ENCODE results near the gene HACL1. TPM values are rescaled to one million over a fixed set of nuclear protein-coding genes. Genes with fewer than 3 reads are reported as not detected.
"Not testable (repeated sequence)": the region's sequence is repeated elsewhere in the genome, so short reads cannot be mapped to it uniquely, and the experiment has no call there.

HACL1 gene
- total RNA-seq, 2 experiments from 2014 or later = 22.3 to 23.2 TPM

DNA sequence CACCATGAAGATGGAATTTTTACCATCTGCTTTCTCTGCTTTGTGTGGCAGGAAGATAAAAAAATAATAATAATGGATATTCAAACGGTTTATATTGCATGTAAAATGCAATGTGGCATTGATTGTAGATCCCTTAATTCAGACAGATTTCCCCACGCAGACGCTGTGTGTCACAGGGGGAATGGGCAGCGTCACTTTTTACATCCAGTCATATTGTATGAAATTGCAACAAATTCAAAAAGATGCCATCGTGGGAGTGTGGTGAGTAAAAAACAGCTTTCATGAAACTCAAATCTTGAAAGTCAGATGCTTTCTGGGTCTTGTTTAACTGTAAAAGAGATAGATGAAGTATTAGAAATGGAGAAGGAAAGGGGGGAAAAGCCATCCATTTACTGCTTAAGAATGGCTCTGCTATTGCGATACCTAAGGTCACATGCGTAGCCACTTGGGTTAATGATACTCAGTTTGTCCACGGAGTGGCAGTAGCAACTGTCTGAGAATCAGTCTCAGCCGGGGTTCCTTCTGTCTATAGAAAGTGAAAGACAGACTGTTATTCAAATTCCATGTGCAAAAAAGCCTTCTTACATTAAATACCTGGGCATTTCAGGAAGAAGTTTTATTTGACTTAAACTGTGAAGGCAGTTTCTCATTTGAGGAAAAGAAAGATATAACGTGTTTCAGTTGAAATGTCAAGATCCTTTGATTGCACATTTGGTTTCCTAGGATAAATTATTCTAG is 28.7 kb upstream of the HACL1 start:
- Mint-ChIP-seq H3K9me3 (ENCODE audit: low read depth) (no peaks in the 10 kb centered on the region), H3K27ac (peak overlapping the region; percentile 90), H3K4me1 (peaks cover 50% of the 10 kb centered on the region), H3K27me3 (no peaks in the 10 kb centered on the region), H3K4me3 (peak overlapping the region; percentile 52), H3K36me3 (ENCODE audit: low read depth) (peaks cover 4% of the 10 kb centered on the region)
- peak; percentile 73 for DNase-seq
- ChIA-PET POLR2A (no interaction called here), CTCF (interaction anchor here (0.7 to 2.4 kb wide), 17 partner anchors 9 to 548 kb away, joined by 3 to 12 read pairs (median 4); partner anchors contain the start of gene ANKRD28)
- intact Hi-C loops (cut with DNase I, micrococcal nuclease) = loop anchor here (1.0 to 10.0 kb wide), 9 partner anchors 115 to 619 kb away; partner anchors contain the start of genes ANKRD28 (in 1 of the 2) and GALNT15 (in 1 of the 2)
- ATAC-seq = peak; percentile 96

DNA sequence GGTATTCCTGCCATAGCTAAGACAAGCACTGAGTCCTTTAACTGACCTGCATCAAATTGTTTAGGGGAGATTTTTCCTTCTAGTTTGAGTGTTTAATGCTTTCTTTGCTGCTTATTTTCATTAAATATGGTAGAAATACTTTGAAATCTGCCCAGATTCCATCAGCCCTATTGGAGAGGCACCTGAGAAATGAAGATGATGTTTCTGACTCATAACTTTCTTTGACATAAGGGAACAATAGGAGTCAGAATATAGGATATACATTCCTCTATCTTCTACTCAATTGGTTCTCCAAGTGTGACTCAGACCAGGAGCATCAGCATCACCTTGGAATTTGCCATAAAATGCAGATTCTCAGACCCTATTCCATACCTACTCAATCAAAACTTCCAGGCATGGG is 27.6 kb upstream of the HACL1 start:
- intact Hi-C loops (cut with DNase I, micrococcal nuclease) = no loop called here
- ChIA-PET CTCF (interaction anchor here (0.8 to 2.4 kb wide), 3 partner anchors 21 to 456 kb away, joined by 3 to 11 read pairs (median 3); no protein-coding TSS in a partner anchor), POLR2A (no interaction called here)
- DNase-seq (no peak), ATAC-seq (no peak)
- Mint-ChIP-seq H3K36me3 (ENCODE audit: low read depth) (peaks cover 6% of the 10 kb centered on the region), H3K4me1 (peaks cover 54% of the 10 kb centered on the region), H3K4me3 (no peak overlapping the region), H3K27ac (no peak overlapping the region), H3K27me3 (no peaks in the 10 kb centered on the region), H3K9me3 (ENCODE audit: low read depth) (peaks cover 2% of the 10 kb centered on the region)

GRCh38 chr3:15623535-15624440 is 22.4 kb upstream of the HACL1 start:
- H3K9me3 Mint-ChIP-seq (ENCODE audit: low read depth) = peaks cover 32% of the 10 kb centered on the region
- ATAC-seq = peak; percentile 60

GRCh38 chr3:15619659-15620464 is 18.5 kb upstream of the HACL1 start:
- DNase-seq; H3K27ac Mint-ChIP-seq; CTCF ChIA-PET; H3K4me3 Mint-ChIP-seq; H3K27me3 Mint-ChIP-seq; intact Hi-C loops (cut with DNase I, micrococcal nuclease); ATAC-seq: not testable (repeated sequence)
- H3K9me3 Mint-ChIP-seq (ENCODE audit: low read depth) = peaks cover 32% of the 10 kb centered on the region
- peaks cover 17% of the 10 kb centered on the region for H3K4me1 Mint-ChIP-seq
- POLR2A ChIA-PET = interaction anchor here (0.6 kb wide), 1 partner anchor 44 kb away, joined by 3 read pairs; no protein-coding TSS in a partner anchor
- H3K36me3 Mint-ChIP-seq (ENCODE audit: low read depth) = peaks cover 39% of the 10 kb centered on the region

More at GRCh38 chr3:15623535-15624440, 22.4 kb upstream of the HACL1 start:
- ChIA-PET POLR2A (interaction anchor here (0.6 kb wide), 1 partner anchor 12 kb away, joined by 7 read pairs; no protein-coding TSS in a partner anchor), CTCF (interaction anchor here (0.7 kb wide), 1 partner anchor 17 kb away, joined by 3 read pairs; no protein-coding TSS in a partner anchor)
- intact Hi-C loops (cut with DNase I, micrococcal nuclease) = no loop called here
- no peak for DNase-seq
- H3K27ac Mint-ChIP-seq = peak overlapping the region; percentile 83
- H3K36me3 Mint-ChIP-seq (ENCODE audit: low read depth) = peaks cover 43% of the 10 kb centered on the region
- H3K4me1 Mint-ChIP-seq = peaks cover 26% of the 10 kb centered on the region
- peak overlapping the region; percentile 67 for H3K4me3 Mint-ChIP-seq
- no peaks in the 10 kb centered on the region for H3K27me3 Mint-ChIP-seq

DNA sequence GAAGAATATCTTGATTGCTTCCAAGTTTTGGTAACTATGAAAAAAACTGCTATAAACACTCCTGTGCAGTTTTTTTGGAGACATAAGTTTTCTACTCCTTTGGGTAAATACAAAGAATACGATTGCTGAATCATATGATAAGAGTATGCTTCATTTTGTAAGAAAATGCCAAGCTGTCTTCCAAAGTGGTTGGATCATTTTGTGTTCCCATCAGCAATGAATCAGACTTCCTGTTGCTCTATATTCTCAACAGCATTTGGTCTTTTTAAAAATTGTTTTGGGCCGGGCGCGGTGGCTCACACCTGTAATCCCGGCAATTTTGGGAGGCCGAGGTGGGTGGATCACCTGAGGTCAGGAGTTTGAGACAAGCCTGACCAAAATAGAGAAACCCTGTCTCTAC is 14.7 kb upstream of the HACL1 start:
- Mint-ChIP-seq H3K27me3 (no peaks in the 10 kb centered on the region), H3K9me3 (ENCODE audit: low read depth) (peaks cover 19% of the 10 kb centered on the region), H3K27ac (no peak overlapping the region), H3K36me3 (ENCODE audit: low read depth) (peaks cover 19% of the 10 kb centered on the region), H3K4me3 (no peak overlapping the region), H3K4me1 (peaks cover 2% of the 10 kb centered on the region)
- DNase-seq (no peak), ATAC-seq (no peak)
- intact Hi-C loops (cut with DNase I, micrococcal nuclease) = no loop called here
- ChIA-PET POLR2A (no interaction called here), CTCF (no interaction called here)

GRCh38 chr3:15614958-15615357 is 13.6 kb upstream of the HACL1 start:
- ChIA-PET POLR2A (no interaction called here), CTCF (interaction anchor here (0.6 to 0.8 kb wide), 2 partner anchors 20 to 457 kb away, joined by 3 read pairs; no protein-coding TSS in a partner anchor)
- Mint-ChIP-seq H3K27me3 (no peaks in the 10 kb centered on the region), H3K27ac (no peak overlapping the region), H3K4me1 (peaks cover 2% of the 10 kb centered on the region), H3K9me3 (ENCODE audit: low read depth) (peaks cover 10% of the 10 kb centered on the region), H3K4me3 (no peak overlapping the region), H3K36me3 (ENCODE audit: low read depth) (peaks cover 11% of the 10 kb centered on the region)
- intact Hi-C loops (cut with DNase I, micrococcal nuclease) = no loop called here
- ATAC-seq = no peak
- no peak for DNase-seq

DNA sequence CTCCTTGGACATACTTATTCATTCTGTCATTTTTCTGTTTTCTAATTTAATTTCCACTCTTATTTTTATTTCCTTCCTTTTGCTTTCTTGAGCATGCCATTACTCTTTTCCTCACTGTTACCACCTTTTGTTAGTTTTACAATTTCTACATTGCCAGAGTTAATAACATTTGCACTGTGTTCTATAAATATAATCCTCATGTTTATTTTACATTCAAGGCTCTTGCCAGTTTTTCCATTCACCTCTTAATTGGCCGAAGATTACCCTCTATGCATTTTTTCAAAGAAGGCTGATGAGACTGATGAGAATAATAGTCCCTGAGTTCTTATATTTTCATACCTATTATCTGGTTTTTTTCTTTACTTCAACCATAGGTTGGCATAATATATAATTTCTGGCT is 10.6 kb upstream of the HACL1 start:
- Mint-ChIP-seq H3K36me3 (ENCODE audit: low read depth) (no peaks in the 10 kb centered on the region), H3K9me3 (ENCODE audit: low read depth) (no peaks in the 10 kb centered on the region), H3K4me1 (peaks cover 2% of the 10 kb centered on the region), H3K27ac (no peak overlapping the region), H3K4me3 (no peak overlapping the region), H3K27me3 (no peaks in the 10 kb centered on the region)
- intact Hi-C loops (cut with DNase I, micrococcal nuclease) = no loop called here
- DNase-seq (no peak), ATAC-seq (no peak)
- CTCF ChIA-PET = interaction anchor here (0.6 to 1.8 kb wide), 4 partner anchors 15 to 1633 kb away, joined by 3 to 8 read pairs (median 3); no protein-coding TSS in a partner anchor
- POLR2A ChIA-PET = interaction anchor here (0.6 kb wide), 1 partner anchor 12 kb away, joined by 7 read pairs; no protein-coding TSS in a partner anchor

- Mint-ChIP-seq H3K27me3 (no peaks in the 10 kb centered on the region), H3K36me3 (ENCODE audit: low read depth) (peaks cover under 1% of the 10 kb centered on the region)
- ATAC-seq = no peak
Measured at GRCh38 chr3:15611018-15611417, 9.6 kb upstream of the HACL1 start.

GRCh38 chr3:15610082-15610759 is 8.9 kb upstream of the HACL1 start:
- ATAC-seq (no peak), DNase-seq (no peak)
- Mint-ChIP-seq H3K9me3 (ENCODE audit: low read depth) (no peaks in the 10 kb centered on the region), H3K27ac (no peak overlapping the region), H3K36me3 (ENCODE audit: low read depth) (peaks cover 2% of the 10 kb centered on the region), H3K27me3 (no peaks in the 10 kb centered on the region), H3K4me1 (peaks cover 4% of the 10 kb centered on the region), H3K4me3 (no peak overlapping the region)
- ChIA-PET POLR2A (interaction anchor here (0.7 kb wide), 1 partner anchor 27 kb away, joined by 3 read pairs; no protein-coding TSS in a partner anchor), CTCF (interaction anchor here (0.9 to 1.2 kb wide), 2 partner anchors 12 to 16 kb away, joined by 3 read pairs; no protein-coding TSS in a partner anchor)
- intact Hi-C loops (cut with DNase I, micrococcal nuclease) = no loop called here

More at GRCh38 chr3:15611018-15611417, 9.6 kb upstream of the HACL1 start:
- no peak for DNase-seq
- no peaks in the 10 kb centered on the region for H3K9me3 Mint-ChIP-seq (ENCODE audit: low read depth)
- peaks cover 3% of the 10 kb centered on the region for H3K4me1 Mint-ChIP-seq
- H3K27ac Mint-ChIP-seq = no peak overlapping the region
- CTCF ChIA-PET = interaction anchor here (1.2 kb wide), 1 partner anchor 11 kb away, joined by 3 read pairs; no protein-coding TSS in a partner anchor
- H3K4me3 Mint-ChIP-seq = no peak overlapping the region
- POLR2A ChIA-PET = interaction anchor here (0.7 kb wide), 1 partner anchor 26 kb away, joined by 3 read pairs; no protein-coding TSS in a partner anchor
- intact Hi-C loops (cut with DNase I, micrococcal nuclease) = no loop called here

- Mint-ChIP-seq H3K4me1 (peaks cover 16% of the 10 kb centered on the region), H3K36me3 (ENCODE audit: low read depth) (peaks cover 15% of the 10 kb centered on the region), H3K9me3 (ENCODE audit: low read depth) (peaks cover 2% of the 10 kb centered on the region), H3K4me3 (no peak overlapping the region), H3K27ac (no peak overlapping the region), H3K27me3 (no peaks in the 10 kb centered on the region)
- DNase-seq = no peak
- POLR2A ChIA-PET = no interaction called here
- CTCF ChIA-PET = interaction anchor here (0.6 kb wide), 1 partner anchor 276 kb away, joined by 3 read pairs; no protein-coding TSS in a partner anchor
- no peak for ATAC-seq
- intact Hi-C loops (cut with DNase I, micrococcal nuclease) = no loop called here
Measured at GRCh38 chr3:15606434-15606891, 5.1 kb upstream of the HACL1 start.
